Measurements from ENCODE around the gene USP21.

The USP21 gene

DNA sequence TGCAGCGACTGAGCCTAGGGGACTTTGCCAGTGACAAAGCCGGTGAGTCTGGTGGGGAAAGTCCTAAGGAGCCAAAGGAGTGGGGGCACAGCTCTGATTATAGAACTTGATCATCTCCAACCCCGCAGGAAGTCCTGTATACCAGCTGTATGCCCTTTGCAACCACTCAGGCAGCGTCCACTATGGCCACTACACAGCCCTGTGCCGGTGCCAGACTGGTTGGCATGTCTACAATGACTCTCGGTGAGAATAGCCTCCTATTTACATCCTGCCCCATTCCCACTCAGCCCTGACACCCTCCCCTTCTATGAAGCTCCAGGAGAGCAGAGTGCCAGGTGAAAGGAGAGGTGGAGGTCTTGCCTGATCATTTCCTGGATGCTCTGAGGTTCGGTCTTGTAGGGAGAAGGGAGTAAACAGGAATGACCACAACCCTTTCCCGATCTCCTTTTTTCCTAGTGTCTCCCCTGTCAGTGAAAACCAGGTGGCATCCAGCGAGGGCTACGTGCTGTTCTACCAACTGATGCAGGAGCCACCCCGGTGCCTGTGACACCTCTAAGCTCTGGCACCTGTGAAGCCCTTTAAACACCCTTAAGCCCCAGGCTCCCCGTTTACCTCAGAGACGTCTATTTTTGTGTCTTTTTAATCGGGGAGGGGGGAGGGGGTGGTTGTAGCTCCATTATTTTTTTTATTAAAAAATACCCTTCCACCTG, 5.8 kb downstream of the USP21 start:
- TF ChIP-seq TAF1 (IDR thresholded peaks at IDR 0.05; ENCODE audit: borderline replicate concordance, insufficient read depth, low read length), result no peak
- TF ChIP-seq, protein P1, sequence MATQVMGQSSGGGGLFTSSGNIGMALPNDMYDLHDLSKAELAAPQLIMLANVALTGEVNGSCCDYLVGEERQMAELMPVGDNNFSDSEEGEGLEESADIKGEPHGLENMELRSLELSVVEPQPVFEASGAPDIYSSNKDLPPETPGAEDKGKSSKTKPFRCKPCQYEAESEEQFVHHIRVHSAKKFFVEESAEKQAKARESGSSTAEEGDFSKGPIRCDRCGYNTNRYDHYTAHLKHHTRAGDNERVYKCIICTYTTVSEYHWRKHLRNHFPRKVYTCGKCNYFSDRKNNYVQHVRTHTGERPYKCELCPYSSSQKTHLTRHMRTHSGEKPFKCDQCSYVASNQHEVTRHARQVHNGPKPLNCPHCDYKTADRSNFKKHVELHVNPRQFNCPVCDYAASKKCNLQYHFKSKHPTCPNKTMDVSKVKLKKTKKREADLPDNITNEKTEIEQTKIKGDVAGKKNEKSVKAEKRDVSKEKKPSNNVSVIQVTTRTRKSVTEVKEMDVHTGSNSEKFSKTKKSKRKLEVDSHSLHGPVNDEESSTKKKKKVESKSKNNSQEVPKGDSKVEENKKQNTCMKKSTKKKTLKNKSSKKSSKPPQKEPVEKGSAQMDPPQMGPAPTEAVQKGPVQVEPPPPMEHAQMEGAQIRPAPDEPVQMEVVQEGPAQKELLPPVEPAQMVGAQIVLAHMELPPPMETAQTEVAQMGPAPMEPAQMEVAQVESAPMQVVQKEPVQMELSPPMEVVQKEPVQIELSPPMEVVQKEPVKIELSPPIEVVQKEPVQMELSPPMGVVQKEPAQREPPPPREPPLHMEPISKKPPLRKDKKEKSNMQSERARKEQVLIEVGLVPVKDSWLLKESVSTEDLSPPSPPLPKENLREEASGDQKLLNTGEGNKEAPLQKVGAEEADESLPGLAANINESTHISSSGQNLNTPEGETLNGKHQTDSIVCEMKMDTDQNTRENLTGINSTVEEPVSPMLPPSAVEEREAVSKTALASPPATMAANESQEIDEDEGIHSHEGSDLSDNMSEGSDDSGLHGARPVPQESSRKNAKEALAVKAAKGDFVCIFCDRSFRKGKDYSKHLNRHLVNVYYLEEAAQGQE (IDR thresholded peaks at IDR 0.05; ENCODE audit: insufficient read depth in 1 of 2, low read depth in 2 of 2, low read length in 2 of 2), result no peak
- no peak for TF ChIP-seq POLR2AphosphoS5 (IDR thresholded peaks at IDR 0.05; ENCODE audit: low read depth, low read length)
- TF ChIP-seq SIN3A (IDR thresholded peaks at IDR 0.05; ENCODE audit: borderline replicate concordance, insufficient read depth, low read length), result no peak
- no peak for TF ChIP-seq FOXP2 (optimal IDR thresholded peaks at IDR 0.05; ENCODE audit: borderline replicate concordance, extremely low read depth, extremely low read length, insufficient read depth)

DNA sequence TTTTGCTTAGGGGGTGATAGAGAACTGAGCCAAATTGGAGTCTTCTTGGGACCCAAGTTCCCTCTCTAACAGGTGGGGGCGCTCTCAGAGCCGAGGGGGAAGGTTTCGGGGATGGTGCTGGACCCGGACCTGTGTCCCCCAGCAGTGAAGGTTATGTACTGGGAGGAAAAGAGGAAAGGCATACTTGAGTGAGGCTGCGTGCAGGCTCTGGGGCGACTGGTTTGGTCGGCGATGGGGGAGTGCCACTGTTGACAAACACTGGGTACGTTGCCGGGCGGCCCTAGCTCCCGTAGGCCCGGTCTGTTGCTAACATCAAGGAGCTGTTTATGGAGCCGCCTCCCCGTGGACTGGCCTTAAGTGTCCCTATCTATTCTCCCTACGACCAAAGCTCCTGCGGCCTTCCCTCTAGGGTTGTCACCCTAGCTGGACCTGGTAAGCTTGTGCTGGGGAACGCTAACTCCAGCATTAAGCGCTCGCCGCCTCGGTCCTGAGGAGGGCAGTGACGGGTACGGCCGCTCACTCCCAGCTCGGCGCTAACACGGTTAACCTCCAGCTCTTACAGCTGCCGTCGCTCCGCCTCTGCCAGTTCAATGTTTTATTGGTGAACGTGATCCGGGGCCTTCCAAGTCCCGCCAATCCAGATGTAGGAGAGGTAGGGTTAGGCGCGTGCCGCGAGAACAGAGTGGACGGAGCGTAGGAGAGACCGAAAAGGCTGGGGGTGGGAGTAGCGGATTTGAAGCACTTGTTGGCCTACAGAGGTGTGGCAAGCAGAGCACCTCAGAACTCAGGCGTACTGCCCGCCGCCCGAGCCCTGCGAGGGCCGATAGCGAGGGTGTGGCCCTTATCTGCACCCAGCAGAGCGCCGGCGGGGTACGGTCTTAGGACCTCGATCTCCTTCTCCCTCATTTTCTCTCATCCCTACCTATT, 6.7 kb downstream of the USP21 start, which contains the start of gene PPOX:
TSS of gene PPOX (plus strand) at position 685 of the 927 bp plus-strand sequence. CDS start 422 bp downstream, outside the sequence.
- TF ChIP-seq, protein P1 (IDR thresholded peaks at IDR 0.05; ENCODE audit: insufficient read depth in 1 of 2, low read depth in 2 of 2, low read length in 2 of 2), result peak in 1 of 2 experiments; percentile 53; a peak in 1 of 4 replicates
- TF ChIP-seq SIN3A (IDR thresholded peaks at IDR 0.05; ENCODE audit: borderline replicate concordance, insufficient read depth, low read length) (peak; percentile 92; the same call in 1 of the 2 replicates), FOXP2 (optimal IDR thresholded peaks at IDR 0.05; ENCODE audit: borderline replicate concordance, extremely low read depth, extremely low read length, insufficient read depth) (peak; percentile 99), POLR2AphosphoS5 (IDR thresholded peaks at IDR 0.05; ENCODE audit: low read depth, low read length) (peak; percentile 83), TAF1 (IDR thresholded peaks at IDR 0.05; ENCODE audit: borderline replicate concordance, insufficient read depth, low read length) (peak; percentile 72; the same call in 1 of the 2 replicates)

DNA sequence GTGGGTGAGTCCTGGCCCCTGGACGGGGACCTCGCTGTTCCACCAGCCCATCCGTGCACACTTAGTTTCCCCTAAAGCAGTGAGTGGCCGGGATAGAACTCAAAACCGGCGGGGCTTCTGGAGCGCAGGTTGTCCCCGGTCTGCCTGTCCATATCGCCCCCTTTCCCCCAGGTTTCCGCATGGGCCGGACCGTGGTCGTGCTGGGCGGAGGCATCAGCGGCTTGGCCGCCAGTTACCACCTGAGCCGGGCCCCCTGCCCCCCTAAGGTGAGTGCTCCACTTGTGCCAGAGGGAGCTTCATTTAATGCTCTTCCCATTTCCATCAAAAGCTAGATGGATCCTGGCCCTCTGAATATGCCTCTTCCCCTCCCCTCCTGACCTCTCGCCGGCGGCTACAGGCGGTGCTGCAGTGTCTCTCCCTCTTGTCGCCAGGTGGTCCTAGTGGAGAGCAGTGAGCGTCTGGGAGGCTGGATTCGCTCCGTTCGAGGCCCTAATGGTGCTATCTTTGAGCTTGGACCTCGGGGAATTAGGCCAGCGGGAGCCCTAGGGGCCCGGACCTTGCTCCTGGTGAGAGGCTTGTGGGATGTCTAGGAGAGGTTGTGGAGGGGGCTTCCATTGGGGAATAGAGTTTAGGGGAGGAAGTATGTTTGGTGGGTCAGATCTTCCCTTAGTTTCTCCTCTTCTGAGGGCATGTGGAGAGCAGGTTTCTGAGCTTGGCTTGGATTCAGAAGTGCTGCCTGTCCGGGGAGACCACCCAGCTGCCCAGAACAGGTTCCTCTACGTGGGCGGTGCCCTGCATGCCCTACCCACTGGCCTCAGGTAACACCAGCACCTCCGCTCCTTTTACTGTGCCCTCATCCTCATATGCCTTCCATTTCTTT, 7.6 kb downstream of the USP21 start:
- TF ChIP-seq POLR2AphosphoS5 (IDR thresholded peaks at IDR 0.05; ENCODE audit: low read depth, low read length), result no peak
- TF ChIP-seq, protein P1 (IDR thresholded peaks at IDR 0.05; ENCODE audit: insufficient read depth in 1 of 2, low read depth in 2 of 2, low read length in 2 of 2), result no peak
- no peak for TF ChIP-seq SIN3A (IDR thresholded peaks at IDR 0.05; ENCODE audit: borderline replicate concordance, insufficient read depth, low read length)
- TF ChIP-seq FOXP2 (optimal IDR thresholded peaks at IDR 0.05; ENCODE audit: borderline replicate concordance, extremely low read depth, extremely low read length, insufficient read depth), result no peak
- no peak for TF ChIP-seq TAF1 (IDR thresholded peaks at IDR 0.05; ENCODE audit: borderline replicate concordance, insufficient read depth, low read length)

DNA sequence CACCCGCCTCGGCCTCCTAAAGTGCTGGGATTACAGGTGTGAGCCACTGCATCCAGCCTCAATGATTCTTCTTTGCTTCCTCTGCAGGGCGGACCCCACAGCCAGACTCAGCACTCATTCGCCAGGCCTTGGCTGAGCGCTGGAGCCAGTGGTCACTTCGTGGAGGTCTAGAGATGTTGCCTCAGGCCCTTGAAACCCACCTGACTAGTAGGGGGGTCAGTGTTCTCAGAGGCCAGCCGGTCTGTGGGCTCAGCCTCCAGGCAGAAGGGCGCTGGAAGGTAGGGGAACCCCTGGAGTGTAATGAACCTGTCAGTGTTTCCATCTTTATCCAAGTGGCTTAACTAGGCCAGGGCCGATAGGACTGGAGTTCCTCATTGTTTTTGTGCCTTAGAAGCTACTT, 9.6 kb downstream of the USP21 start:
- no peak for TF ChIP-seq POLR2AphosphoS5 (IDR thresholded peaks at IDR 0.05; ENCODE audit: low read depth, low read length)
- TF ChIP-seq FOXP2 (optimal IDR thresholded peaks at IDR 0.05; ENCODE audit: borderline replicate concordance, extremely low read depth, extremely low read length, insufficient read depth), result no peak
- TF ChIP-seq TAF1 (IDR thresholded peaks at IDR 0.05; ENCODE audit: borderline replicate concordance, insufficient read depth, low read length), result no peak
- TF ChIP-seq, protein P1 (IDR thresholded peaks at IDR 0.05; ENCODE audit: insufficient read depth in 1 of 2, low read depth in 2 of 2, low read length in 2 of 2), result no peak
- no peak for TF ChIP-seq SIN3A (IDR thresholded peaks at IDR 0.05; ENCODE audit: borderline replicate concordance, insufficient read depth, low read length)

Measured in PFSK-1 (cell line).